ENCODE results near the gene GBP1. TPM values are rescaled to one million over a fixed set of nuclear protein-coding genes. Genes with fewer than 3 reads are reported as not detected.

The GBP1 gene
- total and polyA plus RNA-seq, 2 of the 8 experiments (the other 6 are each of a cell fraction or from before 2014, with no cell fraction given) = not detected

DNA sequence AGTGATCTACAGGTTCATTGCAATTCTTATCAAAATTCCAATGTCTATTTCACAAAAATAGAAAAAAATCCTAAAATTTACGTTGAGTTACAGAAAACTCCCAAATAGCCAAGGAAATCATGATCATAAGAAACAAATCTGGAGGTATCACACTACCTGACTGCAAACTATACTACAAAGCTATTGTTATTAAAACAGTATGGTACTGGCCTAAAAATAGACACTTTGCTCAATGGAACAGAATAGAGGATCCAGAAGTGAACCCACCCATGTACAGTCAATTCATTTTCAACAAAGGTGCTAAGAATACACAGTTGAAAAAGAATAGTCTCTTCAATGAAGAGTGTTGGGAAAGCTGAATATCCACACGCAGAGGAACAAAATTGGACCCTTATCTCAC, 30.7 kb upstream of the GBP1 start:
- H2BK15ac ChIP-seq (ENCODE audit: low read length) = no peak overlapping the region
- H3K27me3 ChIP-seq (replicated peaks in 1 of 4; ENCODE audit: control insufficient read depth in 3 of 4, extremely low read depth in 1 of 4, insufficient read depth in 3 of 4, low read length in 3 of 4) = no peaks in the 10 kb centered on the region
- H3K14ac ChIP-seq (ENCODE audit: insufficient read length) = no peak overlapping the region
- no peaks in the 10 kb centered on the region; a peak in 1 of 8 replicates for H3K36me3 ChIP-seq (ENCODE audit: control insufficient read depth in 2 of 4, insufficient read depth in 4 of 4, low read length in 3 of 4)
- H2AFZ ChIP-seq (ENCODE audit: low read length) = no peak overlapping the region
- no peaks in the 10 kb centered on the region for H3K79me1 ChIP-seq (ENCODE audit: low read depth, low read length)
- DNase-seq (ENCODE audit: low read depth in 1 of 2, low spot score in 2 of 2) (no peak), FAIRE-seq (no peak)
- H2AK5ac ChIP-seq (ENCODE audit: low read depth, low read length) = no peak overlapping the region
- peaks cover 0 to 4% of the 10 kb centered on the region in 2 experiments; a peak in 1 of 4 replicates for H3K9me3 ChIP-seq (ENCODE audit: insufficient read depth in 2 of 2, low read depth in 1 of 2, low read length in 1 of 2)
- 94% methylated on average over 2 of the region's 2 CpGs; no CpG with 5 or more reads in 1 of the 2 experiments for WGBS, 2 experiments (ENCODE audit: extremely low coverage in 1 of 2, insufficient coverage in 1 of 2, insufficient read length in 1 of 2, insufficient replicate concordance in 2 of 2, low coverage in 1 of 2, low lambda C conversion rate in 2 of 2, missing lambda C conversion rate in 1 of 2)
- no peak for TF ChIP-seq KDM5A (IDR thresholded peaks at IDR 0.05; ENCODE audit: low read length)
- TF ChIP-seq KDM1A (IDR thresholded peaks at IDR 0.05; ENCODE audit: borderline replicate concordance, low read length) = 0 out of 2 replicates have a peak, but pooled peaks have one; percentile 23
- TF ChIP-seq, protein P1, sequence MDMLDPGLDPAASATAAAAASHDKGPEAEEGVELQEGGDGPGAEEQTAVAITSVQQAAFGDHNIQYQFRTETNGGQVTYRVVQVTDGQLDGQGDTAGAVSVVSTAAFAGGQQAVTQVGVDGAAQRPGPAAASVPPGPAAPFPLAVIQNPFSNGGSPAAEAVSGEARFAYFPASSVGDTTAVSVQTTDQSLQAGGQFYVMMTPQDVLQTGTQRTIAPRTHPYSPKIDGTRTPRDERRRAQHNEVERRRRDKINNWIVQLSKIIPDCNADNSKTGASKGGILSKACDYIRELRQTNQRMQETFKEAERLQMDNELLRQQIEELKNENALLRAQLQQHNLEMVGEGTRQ (IDR thresholded peaks at IDR 0.05; ENCODE audit: low read length) = no peak
- ChIA-PET POLR2A (ENCODE audit: partially characterized antibody) (no interaction called here), CTCF (ENCODE audit: partially characterized antibody) (no interaction called here)
- H2BK120ac ChIP-seq (replicated peaks; ENCODE audit: low read depth, low read length) = no peak overlapping the region
- H3K23me2 ChIP-seq (ENCODE audit: low read depth, low read length) = no peaks in the 10 kb centered on the region
- no peak overlapping the region for H2BK12ac ChIP-seq (ENCODE audit: low read depth, low read length)
- no peak overlapping the region for H3K27ac ChIP-seq (ENCODE audit: low read depth, low read length)
- no peaks in the 10 kb centered on the region for H3K79me2 ChIP-seq (ENCODE audit: control insufficient read depth in 1 of 2, insufficient read depth in 2 of 2, low read length in 2 of 2)
- H4K91ac ChIP-seq (replicated peaks; ENCODE audit: insufficient read length, low read length) = no peak overlapping the region
- no peaks in the 10 kb centered on the region for H4K20me1 ChIP-seq (replicated peaks in 1 of 2; ENCODE audit: control insufficient read depth in 1 of 2, insufficient read depth in 2 of 2, low read length in 2 of 2)
- H2BK5ac ChIP-seq (ENCODE audit: low read depth, low read length) = no peak overlapping the region
- H3K4me3 ChIP-seq (ENCODE audit: extremely low read depth in 1 of 4, insufficient read depth in 2 of 4, low read depth in 3 of 4, low read length in 4 of 4) = no peak overlapping the region
- no peak overlapping the region for H3K4me2 ChIP-seq (ENCODE audit: insufficient read depth in 1 of 2, low read depth in 2 of 2, low read length in 2 of 2)
- H3K56ac ChIP-seq (replicated peaks; ENCODE audit: insufficient read length, low read depth, low read length) = no peak overlapping the region
- H4K8ac ChIP-seq (ENCODE audit: extremely low read depth, insufficient read depth, low read length) = no peak overlapping the region
- H2BK20ac ChIP-seq (ENCODE audit: low read length) = no peak overlapping the region
- H3K23ac ChIP-seq (ENCODE audit: insufficient read length) = no peak overlapping the region
- no peak overlapping the region for H3K9ac ChIP-seq (replicated peaks in 1 of 4; ENCODE audit: extremely low read depth in 1 of 4, low read depth in 3 of 4, low read length in 3 of 4)
- no peak overlapping the region for H3K18ac ChIP-seq (ENCODE audit: extremely low read depth, low read length)
- H3K4ac ChIP-seq (replicated peaks; ENCODE audit: insufficient read length, low read depth, low read length) = no peak overlapping the region
- H3K4me1 ChIP-seq (replicated peaks in 1 of 4; ENCODE audit: control insufficient read depth in 3 of 4, insufficient read depth in 4 of 4, low read length in 3 of 4) = no peaks in the 10 kb centered on the region
- no peak overlapping the region for H4K5ac ChIP-seq (ENCODE audit: insufficient read length, low read depth, low read length)
